Mesendoderm (in vitro differentiated cells): ENCODE results near the gene CANX.
"Not testable (repeated sequence)": the region's sequence is repeated elsewhere in the genome, so short reads cannot be mapped to it uniquely, and the experiment has no call there.

Source experiments
- DNase-seq: peaks from one replicate; pipeline ENCODE4 v3.0.0; 2013
- H2AK5ac ChIP-seq: 2 replicates; pipeline ENCODE4 v1.6.1; 2013; ENCODE audit warnings: low read length, inconsistent platforms
- H2BK120ac ChIP-seq: 2 replicates; pipeline ENCODE4 v1.6.1; 2013; ENCODE audit warnings: low read depth, mild to moderate bottlenecking, low read length, moderate library complexity, mixed read lengths
- H2BK15ac ChIP-seq: replicated peaks from 2 replicates; pipeline ENCODE4 v1.6.1; 2013; ENCODE audit warnings: low read depth, mild to moderate bottlenecking, moderate library complexity
- H2BK5ac ChIP-seq: 2 replicates; pipeline ENCODE4 v1.6.1; 2013; ENCODE audit warnings: low read length, inconsistent platforms
- H3K18ac ChIP-seq: 2 replicates; pipeline ENCODE4 v1.6.1; 2013; ENCODE audit warnings: mild to moderate bottlenecking, low read length, mixed read lengths
- H3K23ac ChIP-seq: one replicate; pipeline ENCODE4 v1.6.1; 2013; ENCODE audit warnings: low read length
- H3K27ac ChIP-seq: 2 replicates; pipeline ENCODE4 v1.5.1; 2013; ENCODE audit warnings: low read depth, mild to moderate bottlenecking, inconsistent platforms, low read length, moderate library complexity
- H3K27me3 ChIP-seq: 2 replicates; pipeline ENCODE4 v1.6.1; 2013; ENCODE audit warnings: low read length, control low read depth, mild to moderate bottlenecking, inconsistent platforms; ENCODE audit not compliant: insufficient read depth, poor library complexity
- H3K36me3 ChIP-seq: 2 replicates; pipeline ENCODE4 v1.6.1; 2013; ENCODE audit warnings: low read length, inconsistent platforms; ENCODE audit not compliant: control insufficient read depth, insufficient read depth
- H3K4ac ChIP-seq: one replicate; pipeline ENCODE4 v1.6.1; 2013; ENCODE audit warnings: low read depth, mild to moderate bottlenecking, low read length, moderate library complexity
- H3K4me1 ChIP-seq: 2 replicates; pipeline ENCODE4 v1.6.1; 2013; ENCODE audit warnings: low read depth, low read length, inconsistent platforms; ENCODE audit not compliant: control insufficient read depth
- H3K4me2 ChIP-seq: 2 replicates; pipeline ENCODE4 v1.6.1; 2013; ENCODE audit warnings: low read length
- H3K4me3 ChIP-seq: 2 replicates; pipeline ENCODE4 v1.5.1; 2013; ENCODE audit warnings: mild to moderate bottlenecking, low read length
- H3K56ac ChIP-seq: one replicate; pipeline ENCODE4 v1.6.1; 2013; ENCODE audit warnings: low read length
- H3K79me1 ChIP-seq: 2 replicates; pipeline ENCODE4 v1.6.1; 2013; ENCODE audit warnings: low read length, inconsistent platforms
- H3K79me2 ChIP-seq: 2 replicates; pipeline ENCODE4 v1.6.1; 2013; ENCODE audit warnings: mild to moderate bottlenecking, low read length; ENCODE audit not compliant: control insufficient read depth, insufficient read depth
- H3K9ac ChIP-seq: 2 replicates; pipeline ENCODE4 v1.6.1; 2013; ENCODE audit warnings: low read length, inconsistent platforms
- H4K5ac ChIP-seq: one replicate; pipeline ENCODE4 v1.6.1; 2013; ENCODE audit warnings: low read length
- H4K8ac ChIP-seq: one replicate; pipeline ENCODE4 v1.6.1; 2013; ENCODE audit warnings: low read depth, mild to moderate bottlenecking, control low read depth, low read length, moderate library complexity
- WGBS: extraction: QIAGEN DNeasy Blood & Tissue Kit; methylation state at CpG from one replicate; pipeline ENCODE4 v1.1.7; 2013; ENCODE audit warnings: low lambda C conversion rate, missing lambda C conversion rate; ENCODE audit not compliant: insufficient coverage; ENCODE audit errors: extremely low coverage; 5-methylcytosine and 5-hydroxymethylcytosine counted together

CANX gene

DNA sequence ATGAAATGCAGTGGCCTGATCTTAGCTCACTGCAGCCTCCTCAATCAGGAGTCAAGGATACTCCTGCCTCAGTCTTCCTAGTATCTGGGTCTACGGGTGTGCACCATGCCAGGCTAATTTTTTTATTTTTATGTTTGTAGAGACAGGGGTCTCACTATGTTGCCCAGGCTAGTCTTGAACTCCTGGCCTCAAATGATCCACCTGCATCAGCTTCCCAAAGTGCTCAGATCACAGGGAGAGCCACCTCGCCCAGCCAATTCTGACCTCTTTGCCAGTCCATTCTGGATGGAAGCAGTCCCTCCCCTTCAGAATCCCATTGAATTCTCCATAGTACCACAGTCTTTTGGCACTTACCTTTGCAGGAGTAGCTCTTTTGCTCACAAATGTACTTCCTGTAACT, 1.7 kb upstream of the CANX start:
- Histone ChIP-seq H3K56ac (no peak overlapping the region), H2AK5ac (no peak overlapping the region), H3K23ac (no peak overlapping the region), H3K27ac (no peak overlapping the region), H2BK15ac (no peak overlapping the region), H2BK120ac (no peak overlapping the region), H3K4ac (no peak overlapping the region), H3K79me2 (peaks cover 29% of the 10 kb centered on the region), H3K27me3 (no peaks in the 10 kb centered on the region), H3K79me1 (no peaks in the 10 kb centered on the region), H3K4me2 (no peak overlapping the region), H3K4me3 (no peak overlapping the region), H2BK5ac (no peak overlapping the region), H3K18ac (no peak overlapping the region), H4K5ac (no peak overlapping the region), H3K4me1 (peaks cover 1% of the 10 kb centered on the region), H4K8ac (no peak overlapping the region), H3K36me3 (peaks cover 2% of the 10 kb centered on the region), H3K9ac (no peak overlapping the region)
- DNase-seq, result no peak
- no CpG with 5 or more reads among the region's 2 CpGs for WGBS

GRCh38 chr5:179697543-179697942, 1.2 kb upstream of the CANX start:
- Histone ChIP-seq H3K4ac (peak overlapping the region; percentile 85), H3K9ac (peak overlapping the region; percentile 95), H3K56ac (peak overlapping the region; percentile 97), H3K79me2 (peaks cover 33% of the 10 kb centered on the region)
- WGBS, result no CpG with 5 or more reads among the region's 15 CpGs
- H3K4me3 ChIP-seq, DNase-seq, H4K5ac ChIP-seq, H2AK5ac ChIP-seq, H3K79me1 ChIP-seq, H3K23ac ChIP-seq, H2BK120ac ChIP-seq, H3K27me3 ChIP-seq, H2BK5ac ChIP-seq, H3K18ac ChIP-seq, H3K4me2 ChIP-seq, H3K36me3 ChIP-seq, H4K8ac ChIP-seq, H3K4me1 ChIP-seq, H2BK15ac ChIP-seq, H3K27ac ChIP-seq: not testable (repeated sequence)

- no peak overlapping the region for H2AK5ac ChIP-seq
- DNase-seq, result peak; percentile 100
- H3K4me2 ChIP-seq, result peak overlapping the region; percentile 95
- peak overlapping the region; percentile 95 for H3K27ac ChIP-seq
- H3K4ac ChIP-seq, result peak overlapping the region; percentile 85
- no peaks in the 10 kb centered on the region for H3K79me1 ChIP-seq
- peak overlapping the region; percentile 97 for H3K56ac ChIP-seq
- H4K8ac ChIP-seq, result no peak overlapping the region
- H2BK15ac ChIP-seq, result no peak overlapping the region
- H3K18ac ChIP-seq, result peak overlapping the region; percentile 69
- no peak overlapping the region for H2BK120ac ChIP-seq
- H3K9ac ChIP-seq, result peak overlapping the region; percentile 95
- H3K4me1 ChIP-seq, result peaks cover 1% of the 10 kb centered on the region
- peaks cover 2% of the 10 kb centered on the region for H3K36me3 ChIP-seq
- peak overlapping the region; percentile 95 for H3K23ac ChIP-seq
- no peaks in the 10 kb centered on the region for H3K27me3 ChIP-seq
- no CpG with 5 or more reads among the region's 72 CpGs for WGBS
- peak overlapping the region; percentile 65 for H2BK5ac ChIP-seq
- peaks cover 40% of the 10 kb centered on the region for H3K79me2 ChIP-seq
- H4K5ac ChIP-seq, result peak overlapping the region; percentile 71
- H3K4me3 ChIP-seq, result peak overlapping the region; percentile 66
These were observed 503 bp upstream of the CANX start for GRCh38 chr5:179697993-179698934.

DNA sequence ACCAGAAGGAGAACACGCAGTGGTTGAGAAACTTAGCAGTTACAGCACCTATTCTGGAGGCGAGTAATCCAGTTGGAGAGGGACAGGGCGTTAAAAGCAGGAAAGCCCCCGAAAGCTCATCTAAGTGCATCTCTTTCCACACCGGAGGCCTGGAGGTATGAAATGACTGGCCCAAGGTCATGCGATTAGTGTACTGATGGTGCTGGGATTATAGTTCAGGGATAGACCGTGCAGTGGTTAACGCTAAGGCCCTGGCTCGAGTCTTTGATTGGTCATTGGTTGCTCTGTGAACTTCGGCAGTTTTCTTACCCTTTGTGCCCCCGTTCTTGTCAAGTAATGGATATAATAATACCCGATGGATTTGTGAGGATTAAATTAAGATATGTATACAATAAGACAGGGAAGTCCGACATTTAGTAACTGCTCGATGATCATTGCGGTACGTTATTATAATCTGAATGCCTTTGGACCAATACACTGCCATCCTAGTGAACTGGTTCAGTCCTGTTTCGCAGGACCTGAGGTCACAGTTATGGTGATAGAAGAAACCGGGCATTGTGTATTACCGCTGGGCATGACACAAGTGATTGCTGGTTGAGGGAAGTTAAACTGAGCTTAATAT, 960 bp downstream of the CANX start:
- Histone ChIP-seq H4K8ac (no peak overlapping the region), H2BK120ac (no peak overlapping the region), H4K5ac (no peak overlapping the region), H3K79me2 (peaks cover 52% of the 10 kb centered on the region), H3K56ac (peak overlapping the region; percentile 90), H2BK5ac (no peak overlapping the region), H3K18ac (peak overlapping the region; percentile 11), H3K4me2 (peak overlapping the region; percentile 92), H3K36me3 (peaks cover 2% of the 10 kb centered on the region), H3K79me1 (peaks cover 3% of the 10 kb centered on the region), H3K4me1 (peaks cover 1% of the 10 kb centered on the region), H3K23ac (peak overlapping the region; percentile 15), H3K9ac (peak overlapping the region; percentile 84), H2BK15ac (no peak overlapping the region), H3K4me3 (peak overlapping the region; percentile 82), H3K4ac (no peak overlapping the region), H2AK5ac (peak overlapping the region; percentile 64), H3K27me3 (no peaks in the 10 kb centered on the region), H3K27ac (no peak overlapping the region)
- peak; percentile 27 for DNase-seq
- no CpG with 5 or more reads among the region's 19 CpGs for WGBS

- no CpG with 5 or more reads among the region's 7 CpGs for WGBS
- H3K36me3 ChIP-seq, result peaks cover 2% of the 10 kb centered on the region
- no peak overlapping the region for H3K23ac ChIP-seq
- H3K9ac ChIP-seq, result peak overlapping the region; percentile 66
- no peak overlapping the region for H4K8ac ChIP-seq
- peak overlapping the region; percentile 55 for H3K4me2 ChIP-seq
- peak; percentile 31 for DNase-seq
- H3K27me3 ChIP-seq, result no peaks in the 10 kb centered on the region
- no peak overlapping the region for H2AK5ac ChIP-seq
- peak overlapping the region; percentile 75 for H3K56ac ChIP-seq
- H3K4me3 ChIP-seq, result peak overlapping the region; percentile 32
- no peak overlapping the region for H3K27ac ChIP-seq
- H2BK5ac ChIP-seq, result no peak overlapping the region
- peaks cover 54% of the 10 kb centered on the region for H3K79me2 ChIP-seq
- no peak overlapping the region for H3K18ac ChIP-seq
- H4K5ac ChIP-seq, result no peak overlapping the region
- no peak overlapping the region for H2BK15ac ChIP-seq
- peaks cover 1% of the 10 kb centered on the region for H3K4me1 ChIP-seq
- H3K4ac ChIP-seq, result no peak overlapping the region
- H2BK120ac ChIP-seq, result no peak overlapping the region
- H3K79me1 ChIP-seq, result peaks cover 3% of the 10 kb centered on the region
These were observed 1.7 kb downstream of the CANX start for GRCh38 chr5:179700401-179700918.
